SU-DHL-6 (cell line): ENCODE data around the gene BAHCC1.

Source experiments
- H2AFZ ChIP-seq: fragments of 200-600 bp; sonication (generic); 2 replicates; pipeline ENCODE4 v1.6.1; 2014; ENCODE audit warnings: low read depth, mild to moderate bottlenecking, moderate library complexity, mixed read lengths, antibody characterized with exemption, low read length; ENCODE audit not compliant: severe bottlenecking
- H3F3A ChIP-seq: fragments of 200-600 bp; shearing (Covaris generic); 2 replicates; pipeline ENCODE4 v1.6.0; 2016; ENCODE audit warnings: antibody characterized with exemption, mild to moderate bottlenecking; ENCODE audit not compliant: insufficient read depth
- H3K27ac ChIP-seq: fragments of 200-600 bp; sonication (generic); 2 replicates; pipeline ENCODE4 v1.5.1; 2016; ENCODE audit warnings: low read depth, mild to moderate bottlenecking, low read length, moderate library complexity, mixed read lengths
- H3K27me3 ChIP-seq: fragments of 200-600 bp; sonication (generic), shearing (Covaris generic); 2 replicates; pipeline ENCODE4 v1.6.0; 2014; ENCODE audit warnings: mild to moderate bottlenecking, low read length
- H3K36me3 ChIP-seq: fragments of 200-600 bp; sonication (generic); 2 replicates; pipeline ENCODE4 v1.6.1; 2014; ENCODE audit warnings: mild to moderate bottlenecking, low read length, mixed read lengths
- H3K4me2 ChIP-seq: fragments of 300-600, 200-600 bp; shearing (Covaris generic), sonication (generic); 2 replicates; pipeline ENCODE4 v1.6.0; 2014; ENCODE audit warnings: low read length, low read depth, mild to moderate bottlenecking; ENCODE audit not compliant: poor library complexity, severe bottlenecking
- H3K4me3 ChIP-seq: fragments of 200-600 bp; sonication (generic); 2 replicates; pipeline ENCODE4 v1.5.1; 2014; ENCODE audit warnings: antibody characterized with exemption, low read length, mild to moderate bottlenecking, mixed read lengths; ENCODE audit not compliant: insufficient read depth, poor library complexity, severe bottlenecking
- H3K79me2 ChIP-seq: fragments of 200-600 bp; sonication (generic); 2 replicates; pipeline ENCODE4 v1.6.1; 2014; ENCODE audit warnings: mild to moderate bottlenecking, low read length, moderate library complexity; ENCODE audit not compliant: insufficient read depth
- H3K9ac ChIP-seq: fragments of 200-600 bp; sonication (generic); 2 replicates; pipeline ENCODE4 v1.7.0; 2014; ENCODE audit warnings: mild to moderate bottlenecking, low read length
- H3K9me2 ChIP-seq: fragments of 200-600 bp; sonication (generic); replicated peaks from 2 replicates; pipeline ENCODE4 v1.6.1; 2014; ENCODE audit warnings: low read length; ENCODE audit not compliant: insufficient read depth
- H3K9me3 ChIP-seq: fragments of 200-600 bp; sonication (generic); 2 replicates; pipeline ENCODE4 v1.6.1; 2014; ENCODE audit warnings: low read length, mixed read lengths; ENCODE audit not compliant: insufficient read depth
- H4K20me1 ChIP-seq: fragments of 200-600 bp; sonication (generic); 2 replicates; pipeline ENCODE4 v1.6.1; 2014; ENCODE audit warnings: low read depth, mild to moderate bottlenecking, antibody characterized with exemption, low read length, moderate library complexity, mixed read lengths
- EZH2phosphoT487 ChIP-seq: fragments of 200-600 bp; sonication (generic), shearing (Covaris generic); conservative IDR thresholded peaks from 2 replicates; pipeline ENCODE4 v1.6.1; 2018; ENCODE audit warnings: mild to moderate bottlenecking, antibody characterized with exemption, low read length, moderate library complexity, mixed read lengths
- TF ChIP-seq, protein P1 (sequence below): fragments of 200-600 bp; sonication (generic); IDR thresholded peaks from one replicate; pipeline ENCODE4 v1.5.1; 2017; ENCODE audit warnings: antibody characterized with exemption, mild to moderate bottlenecking, low read length, moderate library complexity; ENCODE audit not compliant: insufficient read depth, poor library complexity, severe bottlenecking

BAHCC1 gene

GRCh38 chr17:81385320-81386111 lies 9.7 kb upstream of the BAHCC1 start:
- Histone ChIP-seq H2AFZ (no peak overlapping the region), H3K4me2 (no peak overlapping the region), H3F3A (no peaks in the 10 kb centered on the region), H3K79me2 (no peaks in the 10 kb centered on the region), H3K9me3 (no peaks in the 10 kb centered on the region), H3K9ac (no peak overlapping the region), H3K27ac (no peak overlapping the region), H3K4me3 (no peak overlapping the region), H3K27me3 (no peaks in the 10 kb centered on the region), H4K20me1 (no peaks in the 10 kb centered on the region), H3K9me2 (no peaks in the 10 kb centered on the region), H3K36me3 (no peaks in the 10 kb centered on the region)
- no peak for TF ChIP-seq EZH2phosphoT487
- TF ChIP-seq, protein P1, sequence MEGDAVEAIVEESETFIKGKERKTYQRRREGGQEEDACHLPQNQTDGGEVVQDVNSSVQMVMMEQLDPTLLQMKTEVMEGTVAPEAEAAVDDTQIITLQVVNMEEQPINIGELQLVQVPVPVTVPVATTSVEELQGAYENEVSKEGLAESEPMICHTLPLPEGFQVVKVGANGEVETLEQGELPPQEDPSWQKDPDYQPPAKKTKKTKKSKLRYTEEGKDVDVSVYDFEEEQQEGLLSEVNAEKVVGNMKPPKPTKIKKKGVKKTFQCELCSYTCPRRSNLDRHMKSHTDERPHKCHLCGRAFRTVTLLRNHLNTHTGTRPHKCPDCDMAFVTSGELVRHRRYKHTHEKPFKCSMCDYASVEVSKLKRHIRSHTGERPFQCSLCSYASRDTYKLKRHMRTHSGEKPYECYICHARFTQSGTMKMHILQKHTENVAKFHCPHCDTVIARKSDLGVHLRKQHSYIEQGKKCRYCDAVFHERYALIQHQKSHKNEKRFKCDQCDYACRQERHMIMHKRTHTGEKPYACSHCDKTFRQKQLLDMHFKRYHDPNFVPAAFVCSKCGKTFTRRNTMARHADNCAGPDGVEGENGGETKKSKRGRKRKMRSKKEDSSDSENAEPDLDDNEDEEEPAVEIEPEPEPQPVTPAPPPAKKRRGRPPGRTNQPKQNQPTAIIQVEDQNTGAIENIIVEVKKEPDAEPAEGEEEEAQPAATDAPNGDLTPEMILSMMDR: no peak

GRCh38 chr17:81386141-81386645 lies 9.1 kb upstream of the BAHCC1 start:
- no peak overlapping the region for H2AFZ ChIP-seq
- no peaks in the 10 kb centered on the region for H3K9me3 ChIP-seq
- H3K27me3 ChIP-seq: no peaks in the 10 kb centered on the region
- H3K36me3 ChIP-seq: no peaks in the 10 kb centered on the region
- no peak for TF ChIP-seq EZH2phosphoT487
- TF ChIP-seq, protein P1: no peak
- H3K79me2 ChIP-seq: no peaks in the 10 kb centered on the region
- no peaks in the 10 kb centered on the region for H4K20me1 ChIP-seq
- H3K4me2 ChIP-seq: no peak overlapping the region
- no peak overlapping the region for H3K9ac ChIP-seq
- H3F3A ChIP-seq: no peaks in the 10 kb centered on the region
- no peak overlapping the region for H3K27ac ChIP-seq
- no peak overlapping the region for H3K4me3 ChIP-seq
- no peaks in the 10 kb centered on the region for H3K9me2 ChIP-seq

DNA sequence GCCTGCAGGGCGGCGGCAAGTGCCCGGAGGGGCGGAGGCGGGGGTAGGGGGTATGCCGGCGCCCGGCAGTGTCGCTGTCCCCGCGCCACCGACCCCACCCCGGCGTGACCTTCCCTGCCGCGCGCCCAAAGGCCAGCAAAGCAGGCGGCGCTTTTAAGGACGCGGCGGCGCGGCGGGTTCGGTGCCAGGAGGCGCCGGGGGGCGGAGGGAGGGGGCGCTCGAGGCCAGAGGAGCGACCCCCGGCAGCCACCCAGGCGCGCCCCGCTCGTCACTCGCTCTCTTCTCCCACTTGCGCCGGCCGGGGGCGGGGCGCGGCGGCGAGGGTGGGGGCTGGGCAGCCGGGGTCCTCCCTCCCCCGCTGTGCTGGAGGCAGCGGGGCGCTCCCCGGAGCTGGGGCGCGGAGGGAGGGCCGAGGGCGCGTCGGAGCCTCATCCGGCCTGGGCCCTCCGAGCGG lies 8.6 kb upstream of the BAHCC1 start:
- H3K27me3 ChIP-seq: no peaks in the 10 kb centered on the region
- TF ChIP-seq, protein P1: no peak
- no peak for TF ChIP-seq EZH2phosphoT487
- H3K27ac ChIP-seq: no peak overlapping the region

More for the DNA sequence above, 8.6 kb upstream of the BAHCC1 start:
- Histone ChIP-seq H3K36me3 (no peaks in the 10 kb centered on the region), H3K4me2 (no peak overlapping the region), H3K9me2 (no peaks in the 10 kb centered on the region), H3K9ac (no peak overlapping the region), H4K20me1 (no peaks in the 10 kb centered on the region), H3K4me3 (no peak overlapping the region), H3K9me3 (no peaks in the 10 kb centered on the region), H3K79me2 (no peaks in the 10 kb centered on the region), H3F3A (no peaks in the 10 kb centered on the region), H2AFZ (no peak overlapping the region)
